Kidney epithelial cell (primary cell): Measurements from ENCODE around the gene FOXE1. TPM values are rescaled to one million over a fixed set of nuclear protein-coding genes. Genes with fewer than 3 reads are reported as not detected.

Source experiments
- DNase-seq: peaks from one replicate; pipeline ENCODE4 v3.0.0-alpha.2; 2010; ENCODE audit warnings: low read depth
- H3K27me3 ChIP-seq: 2 replicates; pipeline ENCODE4 v1.6.0; 2011; ENCODE audit warnings: low read length; ENCODE audit not compliant: control insufficient read depth, insufficient read depth
- H3K36me3 ChIP-seq: 2 replicates; pipeline ENCODE4 v1.5.1; 2011; ENCODE audit warnings: low read length; ENCODE audit not compliant: control insufficient read depth, insufficient read depth
- H3K4me3 ChIP-seq: 2 replicates; pipeline ENCODE4 v1.5.1; 2011; ENCODE audit warnings: low read depth, mild to moderate bottlenecking, control low read depth, low read length
- CTCF ChIP-seq: IDR thresholded peaks from 2 replicates; pipeline ENCODE4 v1.5.1; 2011; ENCODE audit warnings: mild to moderate bottlenecking, moderate library complexity, low read length, control low read depth, inconsistent platforms; ENCODE audit not compliant: insufficient read depth, poor library complexity, severe bottlenecking
- total RNA-seq: library from RNA; depleted of rRNA; stranded (reverse); fragments of >200 nt; gene quantifications from 2 replicates; pipeline ENCODE4 v1.2.3, GENCODE V29; 2015

Gene FOXE1
- total RNA-seq, 1 donor from 2014 or later: 0.04 TPM

- Histone ChIP-seq H3K27me3 (peaks cover 37% of the 10 kb centered on the region), H3K4me3 (no peak overlapping the region), H3K36me3 (no peaks in the 10 kb centered on the region)
- no peak for DNase-seq
- no peak for TF ChIP-seq CTCF
Measured at GRCh38 chr9:97861148-97861475, 8.1 kb downstream of the FOXE1 start.

GRCh38 chr9:97863314-97863713 is 10.3 kb downstream of the FOXE1 start:
- TF ChIP-seq CTCF: no peak
- H3K4me3 ChIP-seq: no peak overlapping the region
- DNase-seq: no peak
- H3K36me3 ChIP-seq: no peaks in the 10 kb centered on the region
- peaks cover 19% of the 10 kb centered on the region for H3K27me3 ChIP-seq

- Histone ChIP-seq H3K27me3 (peaks cover 12% of the 10 kb centered on the region), H3K4me3 (no peak overlapping the region), H3K36me3 (no peaks in the 10 kb centered on the region)
- no peak for TF ChIP-seq CTCF
- no peak for DNase-seq
Measured at GRCh38 chr9:97864396-97864795, 11.4 kb downstream of the FOXE1 start.

GRCh38 chr9:97866300-97866699 is 13.3 kb downstream of the FOXE1 start:
- no peak for TF ChIP-seq CTCF
- H3K27me3 ChIP-seq: no peaks in the 10 kb centered on the region
- no peak for DNase-seq

GRCh38 chr9:97866848-97867247 is 13.8 kb downstream of the FOXE1 start:
- TF ChIP-seq CTCF: no peak
- Histone ChIP-seq H3K36me3 (no peaks in the 10 kb centered on the region), H3K4me3 (no peak overlapping the region)

More at GRCh38 chr9:97866300-97866699, 13.3 kb downstream of the FOXE1 start:
- no peaks in the 10 kb centered on the region for H3K36me3 ChIP-seq
- H3K4me3 ChIP-seq: no peak overlapping the region

GRCh38 chr9:97868859-97869258 is 15.8 kb downstream of the FOXE1 start:
- no peaks in the 10 kb centered on the region for H3K36me3 ChIP-seq
- H3K27me3 ChIP-seq: no peaks in the 10 kb centered on the region
- no peak for DNase-seq
- H3K4me3 ChIP-seq: no peak overlapping the region
- no peak for TF ChIP-seq CTCF

More at GRCh38 chr9:97866848-97867247, 13.8 kb downstream of the FOXE1 start:
- no peaks in the 10 kb centered on the region for H3K27me3 ChIP-seq
- no peak for DNase-seq
